A549 (cell line): ENCODE data around the gene OR8B8.

Experiments used
- KDM1A ChIP-seq: fragments of 200-600 bp; sonication (generic); IDR thresholded peaks from 2 replicates; pipeline ENCODE4 v1.6.1; 2016; ENCODE audit warnings: low read depth, mild to moderate bottlenecking
- POLR2A ChIP-seq: IDR thresholded peaks from 2 replicates; pipeline ENCODE4 v1.6.1; 2012; ENCODE audit warnings: mild to moderate bottlenecking, low read length
- SMC3 ChIP-seq: fragments of >200 bp; sonication (Bioruptor Twin); formaldehyde crosslinking; IDR thresholded peaks from 3 replicates; pipeline ENCODE4 v1.6.1; 2018; ENCODE audit warnings: inconsistent platforms
- TF ChIP-seq, protein P1 (sequence below): fragments of >200 bp; sonication (Bioruptor Twin); formaldehyde crosslinking; IDR thresholded peaks from 3 replicates; pipeline ENCODE4 v1.5.1; 2016
- TF ChIP-seq, protein P2 (sequence below): fragments of 450-650 bp; IDR thresholded peaks from 2 replicates; pipeline ENCODE4 v1.6.1; 2014; ENCODE audit warnings: antibody characterized with exemption

DNA sequence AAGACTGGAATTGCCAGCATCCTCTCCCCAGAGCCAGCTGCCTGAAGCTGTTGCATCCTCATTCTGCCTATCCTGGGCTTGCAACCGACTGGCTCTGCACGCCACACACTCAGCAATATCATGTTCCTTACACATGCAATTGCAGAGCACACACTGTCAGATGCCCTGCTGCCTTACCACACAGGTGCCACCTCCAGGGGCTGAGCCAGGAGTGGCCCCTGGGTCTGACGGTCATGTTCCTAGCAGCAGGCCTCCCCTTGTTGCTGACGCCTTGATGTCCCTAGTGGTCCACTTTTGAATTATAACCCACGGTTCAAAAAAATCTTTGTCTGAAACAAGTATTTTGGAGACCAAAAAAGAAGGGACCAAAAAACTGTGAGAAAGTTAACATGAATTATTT, 18.5 kb upstream of the OR8B8 start:
- TF ChIP-seq, protein P1, sequence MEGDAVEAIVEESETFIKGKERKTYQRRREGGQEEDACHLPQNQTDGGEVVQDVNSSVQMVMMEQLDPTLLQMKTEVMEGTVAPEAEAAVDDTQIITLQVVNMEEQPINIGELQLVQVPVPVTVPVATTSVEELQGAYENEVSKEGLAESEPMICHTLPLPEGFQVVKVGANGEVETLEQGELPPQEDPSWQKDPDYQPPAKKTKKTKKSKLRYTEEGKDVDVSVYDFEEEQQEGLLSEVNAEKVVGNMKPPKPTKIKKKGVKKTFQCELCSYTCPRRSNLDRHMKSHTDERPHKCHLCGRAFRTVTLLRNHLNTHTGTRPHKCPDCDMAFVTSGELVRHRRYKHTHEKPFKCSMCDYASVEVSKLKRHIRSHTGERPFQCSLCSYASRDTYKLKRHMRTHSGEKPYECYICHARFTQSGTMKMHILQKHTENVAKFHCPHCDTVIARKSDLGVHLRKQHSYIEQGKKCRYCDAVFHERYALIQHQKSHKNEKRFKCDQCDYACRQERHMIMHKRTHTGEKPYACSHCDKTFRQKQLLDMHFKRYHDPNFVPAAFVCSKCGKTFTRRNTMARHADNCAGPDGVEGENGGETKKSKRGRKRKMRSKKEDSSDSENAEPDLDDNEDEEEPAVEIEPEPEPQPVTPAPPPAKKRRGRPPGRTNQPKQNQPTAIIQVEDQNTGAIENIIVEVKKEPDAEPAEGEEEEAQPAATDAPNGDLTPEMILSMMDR = no peak
- no peak for TF ChIP-seq POLR2A
- TF ChIP-seq KDM1A = no peak
- TF ChIP-seq, protein P2, sequence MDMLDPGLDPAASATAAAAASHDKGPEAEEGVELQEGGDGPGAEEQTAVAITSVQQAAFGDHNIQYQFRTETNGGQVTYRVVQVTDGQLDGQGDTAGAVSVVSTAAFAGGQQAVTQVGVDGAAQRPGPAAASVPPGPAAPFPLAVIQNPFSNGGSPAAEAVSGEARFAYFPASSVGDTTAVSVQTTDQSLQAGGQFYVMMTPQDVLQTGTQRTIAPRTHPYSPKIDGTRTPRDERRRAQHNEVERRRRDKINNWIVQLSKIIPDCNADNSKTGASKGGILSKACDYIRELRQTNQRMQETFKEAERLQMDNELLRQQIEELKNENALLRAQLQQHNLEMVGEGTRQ = no peak
- no peak for TF ChIP-seq SMC3
